GM10847 (cell line): ENCODE data around the gene DCTN1.

ENCODE experiments used
- POLR2A ChIP-seq: IDR thresholded peaks from 2 replicates; pipeline ENCODE4 v1.6.1; 2011; ENCODE audit not compliant: insufficient read length; ENCODE audit errors: extremely low read depth

The DCTN1 gene

GRCh38 chr2:74379851-74380789 is at the start of gene DCTN1:
Gene DCTN1, minus strand, starts transcription at chr2:74380311. Its CDS starts 274 bp downstream, at chr2:74380037.
- no peak for TF ChIP-seq POLR2A

DNA sequence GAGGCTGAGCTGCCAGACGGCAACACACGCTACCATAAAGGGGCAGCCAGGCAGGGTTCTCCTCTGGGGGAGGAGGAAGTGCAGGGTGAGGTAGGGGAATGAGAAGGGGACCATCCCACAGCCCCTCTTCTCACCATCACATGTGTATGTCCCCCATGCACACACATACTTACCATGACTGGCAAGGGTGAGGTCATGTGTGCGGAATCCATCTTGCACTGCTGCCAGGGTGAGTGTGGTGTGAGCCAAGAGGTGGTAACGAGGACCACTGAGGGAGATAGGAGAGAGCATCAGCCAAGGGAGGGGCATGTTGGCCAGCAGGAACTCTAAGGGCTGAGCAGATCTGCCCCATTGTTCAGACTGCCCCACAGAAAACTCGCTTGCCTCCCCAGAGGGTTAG is 48.6 kb upstream of the DCTN1 start:
- no peak for TF ChIP-seq POLR2A

- no peak for TF ChIP-seq POLR2A
These were observed 47.4 kb upstream of the DCTN1 start for GRCh38 chr2:74427551-74427950.

DNA sequence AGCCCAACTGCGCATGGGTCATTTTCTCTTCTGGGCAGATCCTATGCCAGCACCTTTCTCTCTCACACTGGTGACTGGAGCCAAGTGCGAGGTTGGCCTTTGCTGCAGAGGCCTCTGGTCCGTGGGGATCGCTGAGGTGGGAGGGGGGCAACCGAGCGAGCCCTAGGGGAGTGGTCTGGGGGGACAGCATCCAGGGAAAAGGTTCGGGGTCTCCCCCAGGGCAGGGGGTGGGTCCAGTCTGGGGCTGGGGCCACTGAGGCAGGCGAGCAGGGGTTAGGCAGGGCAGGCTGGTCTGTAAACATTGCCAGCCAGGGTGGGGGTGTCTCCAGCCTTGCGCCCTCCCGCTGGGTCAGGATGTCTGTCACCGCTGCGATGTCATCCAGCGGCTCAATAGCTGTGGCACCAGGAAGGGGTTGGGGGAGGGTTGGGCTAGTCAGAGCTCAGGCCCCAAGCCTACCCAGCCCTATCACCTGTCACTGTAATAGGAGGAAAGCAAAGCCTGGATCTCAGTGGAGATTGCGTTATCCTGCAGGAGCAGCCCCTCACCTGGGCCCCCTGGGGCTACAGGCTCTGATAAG is 46.2 kb upstream of the DCTN1 start:
- TF ChIP-seq POLR2A, result no peak

DNA sequence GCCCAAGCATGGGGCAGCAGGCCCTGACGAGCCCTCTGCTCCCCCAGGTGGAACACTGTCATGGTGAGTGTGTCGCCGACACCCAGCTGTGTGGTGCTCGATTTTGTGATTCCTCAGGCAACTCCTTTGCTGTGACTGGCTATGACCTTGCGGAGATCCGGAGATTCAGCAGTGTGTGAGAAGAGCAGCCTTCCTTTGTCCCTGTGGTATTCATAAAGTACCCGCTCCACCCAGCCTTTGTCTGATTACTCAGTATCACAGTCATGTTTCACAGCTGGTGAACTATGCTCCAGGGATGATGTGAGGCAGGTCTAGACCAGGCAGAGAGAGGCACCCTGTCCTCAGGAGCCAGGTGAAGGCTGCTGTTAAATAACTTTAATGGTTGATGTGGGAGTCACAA is 45.4 kb upstream of the DCTN1 start:
- no peak for TF ChIP-seq POLR2A

GRCh38 chr2:74424995-74425406 is 44.9 kb upstream of the DCTN1 start:
- TF ChIP-seq POLR2A, result no peak

- no peak for TF ChIP-seq POLR2A
These were observed 44.3 kb upstream of the DCTN1 start for GRCh38 chr2:74424139-74424992.

DNA sequence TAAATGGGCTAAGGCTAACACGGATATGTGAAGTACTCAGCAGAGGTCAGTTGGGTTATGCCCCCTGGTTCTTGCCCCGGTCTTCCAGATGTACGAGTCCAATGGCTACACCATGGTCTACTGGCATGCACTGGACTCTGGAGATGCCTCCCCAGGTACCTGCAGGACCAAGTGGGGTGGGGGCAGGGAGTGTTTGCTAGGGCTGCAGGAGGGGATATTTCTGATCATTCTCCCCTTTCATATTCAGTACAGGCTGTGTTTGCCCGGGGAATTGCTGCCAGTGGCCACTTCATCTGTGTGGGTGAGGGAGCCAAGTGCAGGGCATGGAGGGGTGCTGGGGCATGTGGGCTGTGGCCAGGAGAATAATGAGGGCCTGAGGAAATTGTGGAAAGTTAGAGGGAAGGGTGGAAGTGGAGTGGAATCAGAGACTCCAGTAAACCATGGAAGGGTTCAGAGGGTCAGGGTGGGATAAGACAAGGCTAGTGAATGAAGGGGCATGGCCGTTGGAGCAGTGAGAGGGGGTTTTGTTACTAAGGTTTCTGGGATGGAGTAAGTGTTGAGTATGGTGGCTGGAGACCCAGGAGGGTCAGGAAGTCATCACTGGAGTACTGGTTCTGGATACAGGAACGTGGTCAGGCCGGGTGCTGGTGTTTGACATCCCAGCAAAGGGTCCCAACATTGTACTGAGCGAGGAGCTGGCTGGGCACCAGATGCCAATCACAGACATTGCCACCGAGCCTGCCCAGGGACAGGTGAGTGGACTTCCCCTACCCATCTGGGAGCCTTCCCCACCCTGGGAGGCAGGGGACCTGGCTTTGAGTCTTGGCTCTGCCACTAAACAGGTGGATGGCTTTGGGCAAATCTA is 43.4 kb upstream of the DCTN1 start:
- no peak for TF ChIP-seq POLR2A

- peak; percentile 76 for TF ChIP-seq POLR2A
These were observed 41.2 kb upstream of the DCTN1 start, which contains the start of the genes C2orf81 and WDR54 for GRCh38 chr2:74421221-74421870. Gene C2orf81, minus strand, starts transcription at chr2:74421619. Its CDS starts 59 bp downstream, at chr2:74421560. Gene WDR54, plus strand, starts transcription at chr2:74421730. Its CDS starts 424 bp downstream, at chr2:74422154.

GRCh38 chr2:74420006-74420405 is 39.9 kb upstream of the DCTN1 start:
- TF ChIP-seq POLR2A, result no peak

GRCh38 chr2:74419345-74419744 is 39.2 kb upstream of the DCTN1 start:
- no peak for TF ChIP-seq POLR2A

DNA sequence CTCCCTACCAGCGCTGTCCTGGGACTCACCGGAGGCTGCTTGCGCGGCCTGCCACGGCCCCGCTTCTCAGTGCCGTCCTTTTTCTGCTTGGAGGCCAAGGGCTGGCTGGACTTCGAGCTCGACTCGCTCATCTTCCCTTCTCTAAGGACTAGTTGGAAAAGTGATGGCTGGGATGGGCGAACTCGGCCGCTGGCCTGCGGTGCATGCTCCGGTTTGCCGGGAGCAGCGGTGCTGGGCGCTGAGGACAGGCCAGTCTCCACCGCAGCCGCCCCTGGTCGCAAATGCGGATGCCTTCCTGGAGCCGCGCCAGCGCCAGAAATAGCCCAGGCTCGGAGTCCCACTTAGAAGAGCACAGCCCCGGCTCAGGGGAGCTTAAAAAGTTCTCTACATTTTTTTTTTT is 38.2 kb upstream of the DCTN1 start:
- no peak for TF ChIP-seq POLR2A

DNA sequence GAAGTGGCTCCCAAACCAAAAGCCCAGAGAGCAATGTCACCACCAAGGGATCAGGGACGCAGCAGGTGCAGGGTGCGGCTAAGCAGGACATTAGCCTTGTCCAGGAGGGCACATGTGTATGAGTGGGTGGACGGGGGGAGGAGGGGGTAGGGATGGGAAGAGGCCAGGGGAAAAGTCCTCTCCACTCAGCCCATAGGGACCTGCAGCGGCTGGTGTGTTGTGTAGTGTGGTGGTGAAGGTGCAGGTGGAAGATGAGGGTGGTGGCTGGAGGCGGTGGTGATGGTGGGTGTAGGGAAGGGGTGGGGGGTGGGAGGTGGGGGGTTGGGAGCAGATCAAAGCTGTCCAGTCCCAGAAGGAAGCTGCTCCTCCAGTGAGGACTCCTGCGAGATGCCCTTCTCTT is 37.7 kb upstream of the DCTN1 start:
- TF ChIP-seq POLR2A, result no peak

DNA sequence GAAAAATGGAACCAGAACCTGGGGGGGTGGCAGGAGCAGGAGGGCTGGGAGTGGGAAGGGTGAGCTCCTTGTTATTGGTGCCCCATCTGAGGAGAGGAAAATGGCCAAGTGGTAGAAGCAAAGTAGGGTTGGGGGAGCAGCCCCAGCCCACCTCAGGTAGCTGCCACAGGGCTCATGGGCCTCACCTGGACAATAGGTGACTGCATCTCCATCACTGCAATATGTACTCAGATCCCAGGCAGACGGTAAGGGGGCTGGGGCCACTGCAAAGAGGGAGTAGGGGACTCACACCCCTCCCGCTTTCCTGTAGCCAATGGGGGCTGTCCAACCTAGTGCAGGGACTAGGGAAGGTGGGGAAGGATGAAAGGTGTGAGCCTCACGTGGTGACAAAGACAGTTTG is 37.1 kb upstream of the DCTN1 start:
- no peak for TF ChIP-seq POLR2A
